ENCODE results near the gene SLC17A2. TPM values are rescaled to one million over a fixed set of nuclear protein-coding genes. Genes with fewer than 3 reads are reported as not detected.

SLC17A2 gene
- total RNA-seq = not detected in 2 replicates

DNA sequence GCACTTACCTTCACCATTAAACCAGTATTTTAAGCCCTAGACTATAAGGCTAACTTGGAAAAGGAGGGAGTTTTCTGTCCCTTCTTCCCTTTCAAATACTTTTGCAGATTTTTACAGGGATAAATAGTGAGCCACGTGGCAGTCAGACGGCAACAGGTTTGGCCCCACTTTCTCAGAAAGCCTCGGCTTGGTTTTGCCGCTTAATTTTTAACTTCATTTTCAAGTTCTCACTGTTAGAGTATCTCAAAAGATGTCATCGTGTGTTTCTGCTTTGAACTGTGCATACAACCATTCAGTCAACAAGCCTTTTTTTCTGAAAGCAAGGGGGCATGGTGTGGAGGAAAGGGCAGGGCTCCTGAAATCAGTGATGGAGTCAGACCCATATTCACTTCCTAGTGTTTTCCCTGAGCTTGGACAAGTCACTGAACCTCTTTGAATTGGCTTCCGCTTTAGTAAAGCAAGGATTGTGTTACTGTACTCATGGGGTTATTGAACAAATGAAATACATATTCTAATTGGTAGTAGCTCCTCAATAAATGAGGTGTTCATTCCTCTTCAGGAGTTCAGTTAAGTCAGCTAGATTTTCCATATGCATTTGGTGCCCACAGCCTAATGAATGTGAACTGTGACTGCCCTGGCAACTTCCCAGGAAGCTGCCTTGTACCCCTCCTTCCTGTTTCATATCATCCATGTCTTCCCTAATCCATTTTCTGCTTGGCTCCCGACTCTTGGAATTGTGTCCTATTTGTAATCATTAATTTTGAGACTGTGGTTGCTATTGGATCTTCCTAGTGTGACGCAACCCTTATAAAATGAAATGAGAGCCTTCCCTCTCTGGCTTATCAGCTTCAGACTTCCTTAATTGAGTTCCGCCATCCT, at the start of gene SLC17A2:
TSS of gene SLC17A2 (minus strand) at position 160 of the 879 bp plus-strand sequence. CDS start 4,895 bp downstream, outside the sequence.
- Histone ChIP-seq H3K4me3 (ENCODE audit: low read depth, low read length) (no peak within 1 kb of the TSS), H3K27me3 (ENCODE audit: control insufficient read depth, insufficient read depth, low read length) (no peaks in the 10 kb centered on the region), H3K36me3 (ENCODE audit: control insufficient read depth, insufficient read depth, low read length) (no peaks in the 10 kb centered on the region)
- FAIRE-seq (no peak), DNase-seq (ENCODE audit: low read depth) (no peak)
- no peak for TF ChIP-seq CTCF (IDR thresholded peaks at IDR 0.05; ENCODE audit: insufficient read depth, low read length, severe bottlenecking)

GRCh38 chr6:25975923-25976560, 45.6 kb upstream of the SLC17A2 start:
- Histone ChIP-seq H3K27me3 (ENCODE audit: control insufficient read depth, insufficient read depth, low read length) (no peaks in the 10 kb centered on the region), H3K36me3 (ENCODE audit: control insufficient read depth, insufficient read depth, low read length) (peaks cover 18% of the 10 kb centered on the region), H3K4me3 (ENCODE audit: low read depth, low read length) (no peak overlapping the region)
- no peak for TF ChIP-seq CTCF (IDR thresholded peaks at IDR 0.05; ENCODE audit: insufficient read depth, low read length, severe bottlenecking)
- no peak for FAIRE-seq
- DNase-seq (ENCODE audit: low read depth) = no peak

GRCh38 chr6:25973923-25974555, 43.5 kb upstream of the SLC17A2 start:
- H3K4me3 ChIP-seq (ENCODE audit: low read depth, low read length) = no peak overlapping the region
- TF ChIP-seq CTCF (IDR thresholded peaks at IDR 0.05; ENCODE audit: insufficient read depth, low read length, severe bottlenecking) = no peak
- FAIRE-seq (no peak), DNase-seq (ENCODE audit: low read depth) (no peak)
- no peaks in the 10 kb centered on the region for H3K27me3 ChIP-seq (ENCODE audit: control insufficient read depth, insufficient read depth, low read length)
- peaks cover 19% of the 10 kb centered on the region for H3K36me3 ChIP-seq (ENCODE audit: control insufficient read depth, insufficient read depth, low read length)

- no peaks in the 10 kb centered on the region for H3K27me3 ChIP-seq (ENCODE audit: control insufficient read depth, insufficient read depth, low read length)
- H3K4me3 ChIP-seq (ENCODE audit: low read depth, low read length) = no peak overlapping the region
- FAIRE-seq (no peak), DNase-seq (ENCODE audit: low read depth) (no peak)
- no peak for TF ChIP-seq CTCF (IDR thresholded peaks at IDR 0.05; ENCODE audit: insufficient read depth, low read length, severe bottlenecking)
- peaks cover 22% of the 10 kb centered on the region for H3K36me3 ChIP-seq (ENCODE audit: control insufficient read depth, insufficient read depth, low read length)
Observed at GRCh38 chr6:25972902-25973301, 42.4 kb upstream of the SLC17A2 start.

DNA sequence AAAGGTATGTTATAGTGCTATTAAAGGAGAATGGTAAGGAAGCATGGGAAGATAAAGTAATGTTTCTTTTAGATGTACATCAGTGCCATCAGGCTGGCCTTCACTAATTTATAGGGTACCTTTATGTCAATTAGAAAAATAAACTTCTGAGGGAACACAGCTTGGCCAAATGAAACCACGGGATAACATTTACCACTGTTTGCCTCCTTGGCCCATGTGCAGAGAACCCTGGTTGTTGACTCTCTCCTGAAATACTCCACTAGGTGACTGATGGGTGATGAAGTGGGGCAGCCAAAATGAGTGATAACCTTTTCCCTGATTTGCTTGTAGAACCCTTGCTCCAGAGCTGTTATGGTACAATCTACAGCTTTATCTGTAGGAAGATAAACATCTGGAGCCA, 41.6 kb upstream of the SLC17A2 start:
- Histone ChIP-seq H3K4me3 (ENCODE audit: low read depth, low read length) (no peak overlapping the region), H3K27me3 (ENCODE audit: control insufficient read depth, insufficient read depth, low read length) (no peaks in the 10 kb centered on the region), H3K36me3 (ENCODE audit: control insufficient read depth, insufficient read depth, low read length) (peaks cover 23% of the 10 kb centered on the region)
- DNase-seq (ENCODE audit: low read depth) (no peak), FAIRE-seq (no peak)
- TF ChIP-seq CTCF (IDR thresholded peaks at IDR 0.05; ENCODE audit: insufficient read depth, low read length, severe bottlenecking) = no peak
